Suprapubic skin (tissue), 3 donors: ENCODE results near the gene RBM4B.

Experiments used
- CTCF ChIP-seq, 2 donors: fragments of 200-600 bp in 1 of 2; fragments of 450-650 bp in 1 of 2; sonication (generic) in 1 of 2; IDR thresholded peaks; one replicate each; pipeline ENCODE4 v1.5.1; 2016 to 2019; ENCODE audit warnings: antibody characterized with exemption in 2 of 2, mild to moderate bottlenecking in 1 of 2, moderate library complexity in 1 of 2
- POLR2AphosphoS5 ChIP-seq, 3 donors: sonication (generic); formaldehyde crosslinking; IDR thresholded peaks; one replicate each; pipeline ENCODE4 v1.6.1; 2017; ENCODE audit warnings: antibody characterized with exemption in 3 of 3

- TF ChIP-seq POLR2AphosphoS5 (IDR thresholded peaks at IDR 0.05) (no peak), CTCF (IDR thresholded peaks at IDR 0.05) (no peak)
Measured at GRCh38 chr11:66624450-66624849, 53.2 kb downstream of the RBM4B start.
